Aorta (tissue), 5 donors: ENCODE results near the gene IRX3. TPM values are rescaled to one million over a fixed set of nuclear protein-coding genes. Genes with fewer than 3 reads are reported as not detected.

Source experiments
- ATAC-seq: fragments of 200-7000 bp; cut with Tn5 transposase; one replicate; pipeline ENCODE4 v1.9.1; 2022; ENCODE audit warnings: moderate library complexity; ENCODE audit not compliant: low FRiP score
- DNase-seq, 2 donors: peaks; one replicate each; pipeline ENCODE4 v3.0.0-alpha.2; 2020
- H3K27ac ChIP-seq, 2 donors: one replicate each; pipeline ENCODE4 v1.5.1; 2013; ENCODE audit warnings: low read length in 2 of 2, mild to moderate bottlenecking in 2 of 2, moderate library complexity in 2 of 2, control low read depth in 1 of 2, inconsistent platforms in 1 of 2, low read depth in 1 of 2
- H3K27me3 ChIP-seq, 2 donors: one replicate each; pipeline ENCODE4 v1.6.1; 2013; ENCODE audit warnings: control low read depth in 1 of 2, low read length in 1 of 2, mild to moderate bottlenecking in 1 of 2, moderate library complexity in 1 of 2; ENCODE audit not compliant: insufficient read depth in 2 of 2, control insufficient read depth in 1 of 2
- H3K36me3 ChIP-seq, 2 donors: one replicate each; pipeline ENCODE4 v1.6.1; 2013; ENCODE audit warnings: control low read depth in 1 of 2, low read length in 1 of 2, mild to moderate bottlenecking in 1 of 2; ENCODE audit not compliant: insufficient read depth in 2 of 2, control insufficient read depth in 1 of 2
- H3K4me1 ChIP-seq, 2 donors: one replicate each; pipeline ENCODE4 v1.6.1; 2013; ENCODE audit warnings: low read length in 2 of 2, control low read depth in 1 of 2, mild to moderate bottlenecking in 1 of 2, moderate library complexity in 1 of 2; ENCODE audit not compliant: insufficient read depth in 2 of 2, control insufficient read depth in 1 of 2
- H3K4me3 ChIP-seq, 2 donors: one replicate each; pipeline ENCODE4 v1.5.1; 2013; ENCODE audit warnings: low read length in 2 of 2, control low read depth in 1 of 2, mild to moderate bottlenecking in 1 of 2
- H3K9me3 ChIP-seq: one replicate; pipeline ENCODE4 v1.6.1; 2013; ENCODE audit warnings: mild to moderate bottlenecking, low read length; ENCODE audit not compliant: control insufficient read depth
- WGBS, 2 donors: extraction: QIAGEN DNeasy Blood & Tissue Kit; methylation state at CpG; one replicate each; pipeline ENCODE4 v1.1.7; 2013; 5-methylcytosine and 5-hydroxymethylcytosine counted together
- intact Hi-C, 2 donors: fragments of 100-400 bp; cut with DNase I; formaldehyde crosslinking; loops; one replicate each; pipeline versions ENCODE4 v1.14.2 to v1.15.0; 2022
- polyA plus RNA-seq, 2 donors: library from polyadenylated mRNA; stranded (reverse); fragments of 200-250 nt; gene quantifications; one replicate each; pipeline ENCODE4 v1.2.3, GENCODE V29; 2013
- total RNA-seq, 2 donors: library from RNA; stranded (reverse); fragmentation: NEBNext Ultra II Directional; extraction: Animal tissue kit (Norgen Biotek cat#: 25700); gene quantifications; one replicate each; pipeline ENCODE4 v1.2.1, GENCODE V29; 2021
- donor health status: healthy with polysubstance abuse.
- donor health status: Bipolar disorder and iron deficiency.
- donor health status: DM: no; HTN: no; CAD: no.
- donor health status: DM: no; HTN: no; CAD: no.
- donor health status: DM: yes; HTN: yes; CAD: no.

IRX3 gene
- total and polyA plus RNA-seq, 4 donors, result 0.38 to 6.7 (median 0.95) TPM

- DNase-seq, result no peak
- 51 to 68% methylated on average over 37 of the region's 37 CpGs for WGBS, 2 donors
- no peaks in the 10 kb centered on the region for H3K27me3 ChIP-seq
- no peak overlapping the region for H3K4me3 ChIP-seq
- no peak overlapping the region for H3K27ac ChIP-seq
- intact Hi-C loops, result loop anchor here (5.0 to 10.0 kb wide), 3 partner anchors 352 to 974 kb away; no protein-coding TSS in a partner anchor
- no peaks in the 10 kb centered on the region for H3K4me1 ChIP-seq
- no peaks in the 10 kb centered on the region for H3K9me3 ChIP-seq
- ATAC-seq, result no peak
- H3K36me3 ChIP-seq, result no peaks in the 10 kb centered on the region
Measured at GRCh38 chr16:54282928-54283724, 3.5 kb downstream of the IRX3 start.

GRCh38 chr16:54282202-54282927 lies 4.2 kb downstream of the IRX3 start:
- H3K27ac ChIP-seq, result no peak overlapping the region
- H3K36me3 ChIP-seq, result no peaks in the 10 kb centered on the region
- H3K9me3 ChIP-seq, result no peaks in the 10 kb centered on the region
- ATAC-seq (no peak), DNase-seq (peak; percentile 58 to 84)
- no peaks in the 10 kb centered on the region for H3K4me1 ChIP-seq
- H3K4me3 ChIP-seq, result no peak overlapping the region
- H3K27me3 ChIP-seq, result no peaks in the 10 kb centered on the region
- intact Hi-C loops, result loop anchor here (5.0 to 10.0 kb wide), 3 partner anchors 352 to 975 kb away; no protein-coding TSS in a partner anchor
- 18 to 22% methylated on average over 39 to 42 of the region's 42 CpGs for WGBS, 2 donors

GRCh38 chr16:54281535-54282201 lies 4.9 kb downstream of the IRX3 start:
- Histone ChIP-seq H3K9me3 (no peaks in the 10 kb centered on the region), H3K27me3 (no peaks in the 10 kb centered on the region), H3K4me1 (no peaks in the 10 kb centered on the region), H3K4me3 (no peak overlapping the region), H3K36me3 (no peaks in the 10 kb centered on the region), H3K27ac (no peak overlapping the region)
- 32 to 50% methylated on average over 53 of the region's 53 CpGs for WGBS, 2 donors
- DNase-seq (no peak), ATAC-seq (no peak)
- intact Hi-C loops, result loop anchor here (5.0 to 10.0 kb wide), 3 partner anchors 353 to 976 kb away; no protein-coding TSS in a partner anchor

- Histone ChIP-seq H3K36me3 (no peaks in the 10 kb centered on the region), H3K27me3 (no peaks in the 10 kb centered on the region), H3K27ac (no peak overlapping the region), H3K4me3 (no peak overlapping the region), H3K4me1 (no peaks in the 10 kb centered on the region), H3K9me3 (no peaks in the 10 kb centered on the region)
- intact Hi-C loops, result loop anchor here (5.0 to 10.0 kb wide), 3 partner anchors 354 to 977 kb away; no protein-coding TSS in a partner anchor
- WGBS, 2 donors, result 91 to 92% methylated on average over 3 of the region's 3 CpGs
- ATAC-seq (no peak), DNase-seq (no peak)
Measured at GRCh38 chr16:54280751-54281150, 5.8 kb downstream of the IRX3 start.

GRCh38 chr16:54277845-54278703 lies 8.5 kb downstream of the IRX3 start:
- Histone ChIP-seq H3K4me3 (no peak overlapping the region), H3K36me3 (no peaks in the 10 kb centered on the region), H3K27me3 (no peaks in the 10 kb centered on the region), H3K9me3 (no peaks in the 10 kb centered on the region), H3K27ac (no peak overlapping the region), H3K4me1 (no peaks in the 10 kb centered on the region)
- DNase-seq (no peak), ATAC-seq (no peak)
- 83 to 87% methylated on average over 17 of the region's 17 CpGs for WGBS, 2 donors
- intact Hi-C loops, result no loop called here

GRCh38 chr16:54275956-54276355 lies 10.6 kb downstream of the IRX3 start:
- Histone ChIP-seq H3K4me1 (no peaks in the 10 kb centered on the region), H3K9me3 (peaks cover 2% of the 10 kb centered on the region), H3K36me3 (no peaks in the 10 kb centered on the region), H3K27me3 (no peaks in the 10 kb centered on the region), H3K4me3 (no peak overlapping the region), H3K27ac (no peak overlapping the region)
- intact Hi-C loops, result no loop called here
- no peak for DNase-seq
- ATAC-seq, result no peak
- 83 to 87% methylated on average over 6 of the region's 6 CpGs for WGBS, 2 donors

GRCh38 chr16:54273566-54273965 lies 13.0 kb downstream of the IRX3 start:
- DNase-seq (no peak), ATAC-seq (no peak)
- H3K36me3 ChIP-seq, result no peaks in the 10 kb centered on the region
- no peaks in the 10 kb centered on the region for H3K4me1 ChIP-seq
- H3K4me3 ChIP-seq, result no peak overlapping the region
- H3K27me3 ChIP-seq, result no peaks in the 10 kb centered on the region
- intact Hi-C loops, result no loop called here
- peaks cover 2% of the 10 kb centered on the region for H3K9me3 ChIP-seq
- no peak overlapping the region for H3K27ac ChIP-seq
- 93 to 94% methylated on average over 4 of the region's 4 CpGs for WGBS, 2 donors

GRCh38 chr16:54270711-54271110 lies 15.9 kb downstream of the IRX3 start:
- no peak for ATAC-seq
- no peak overlapping the region for H3K4me3 ChIP-seq
- no peaks in the 10 kb centered on the region for H3K36me3 ChIP-seq
- H3K27ac ChIP-seq, result no peak overlapping the region
- no peaks in the 10 kb centered on the region for H3K4me1 ChIP-seq
- no peak for DNase-seq
- intact Hi-C loops, result no loop called here
- no peaks in the 10 kb centered on the region for H3K27me3 ChIP-seq
- peaks cover 2% of the 10 kb centered on the region for H3K9me3 ChIP-seq
- WGBS, 2 donors, result 88 to 89% methylated on average over 3 of the region's 3 CpGs
